HPDE6-E6E7 (cell line): Measurements from ENCODE around the gene TSPAN10.

Experiments
- DNase-seq: peaks from one replicate; pipeline ENCODE4 v3.0.0; 2011; ENCODE audit warnings: missing footprints; ENCODE audit errors: extremely low spot score

Gene TSPAN10

DNA sequence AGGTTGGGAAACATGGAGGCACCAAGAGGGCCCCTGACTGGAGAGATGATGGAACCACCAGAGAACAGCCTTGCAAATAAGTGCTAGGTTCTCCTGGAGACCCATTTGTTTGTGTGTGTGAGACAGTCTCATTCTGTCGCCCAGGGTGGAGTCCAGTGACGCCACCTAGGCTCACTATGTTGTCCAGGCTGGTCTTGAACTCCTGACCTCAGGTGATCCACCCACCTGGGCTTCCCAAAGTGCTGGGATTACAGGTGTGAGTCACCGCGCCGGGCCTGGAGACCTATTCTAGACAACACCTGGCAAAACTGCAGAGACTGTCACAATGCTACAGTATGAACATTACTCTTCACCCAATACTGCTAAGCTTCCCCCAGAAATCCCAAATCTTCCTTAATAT lies 1.6 kb upstream of the TSPAN10 start:
- no peak for DNase-seq

DNA sequence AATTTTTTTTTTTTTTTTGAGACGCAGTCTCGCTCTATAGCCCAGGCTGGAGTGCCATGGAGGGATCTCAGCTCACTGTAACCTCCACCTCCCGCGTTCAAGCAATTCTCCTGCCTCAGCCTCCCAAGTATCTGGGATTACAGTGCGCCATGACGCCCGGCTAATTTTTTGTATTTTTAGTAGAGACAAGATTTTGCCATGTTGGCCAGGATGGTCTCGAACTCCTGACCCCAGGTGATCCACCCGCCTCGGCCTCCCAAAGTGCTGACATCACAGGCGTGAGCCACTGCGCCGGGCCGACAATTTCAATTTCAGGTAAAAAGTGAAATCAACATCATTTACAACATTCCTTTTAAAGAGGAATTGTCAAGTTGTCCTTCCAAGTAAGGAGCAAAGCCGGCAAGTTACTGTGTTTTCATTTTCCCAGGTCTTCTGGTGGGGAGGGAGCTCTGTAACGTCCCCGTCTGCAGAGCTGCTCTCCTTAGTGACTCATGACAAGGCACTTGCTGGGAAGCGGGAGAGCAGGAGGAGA lies 957 bp upstream of the TSPAN10 start:
- peak; percentile 41 for DNase-seq

- no peak for DNase-seq
Measured at GRCh38 chr17:81638683-81639082, 1.7 kb downstream of the TSPAN10 start.

- DNase-seq = no peak
Measured at GRCh38 chr17:81640011-81640410, 3.0 kb downstream of the TSPAN10 start.

DNA sequence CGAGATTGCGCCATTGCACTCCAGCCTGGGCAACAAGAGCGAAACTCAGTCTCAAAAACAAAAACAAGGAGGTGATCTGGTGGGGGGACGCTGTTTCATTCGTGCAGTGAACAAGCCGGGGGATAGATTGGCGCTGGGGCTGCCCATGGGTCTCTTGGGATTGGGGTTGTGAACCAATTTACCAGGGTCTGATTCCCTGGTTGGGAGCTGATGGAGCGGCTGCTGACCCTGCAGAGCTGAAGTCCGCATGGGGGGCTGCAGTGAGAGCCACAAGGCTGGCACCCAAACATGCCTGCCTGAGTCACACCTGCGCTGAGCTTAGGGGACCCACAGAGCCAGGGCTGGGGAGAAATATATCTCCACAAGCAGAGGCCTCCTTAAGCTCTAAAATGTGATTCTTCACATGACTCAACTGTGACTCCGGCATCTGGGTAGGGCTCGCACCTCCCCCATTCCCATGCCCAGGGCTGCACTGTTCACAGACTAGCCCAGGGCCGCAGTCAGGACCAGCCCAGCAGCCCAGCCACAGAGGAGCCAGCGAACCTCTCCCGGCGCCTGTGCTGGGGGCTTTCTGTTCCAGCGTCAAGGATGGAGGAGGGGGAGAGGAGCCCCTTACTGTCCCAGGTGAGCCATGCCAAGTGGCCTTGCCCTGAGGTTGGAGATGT lies 5.0 kb downstream of the TSPAN10 start:
- DNase-seq = peak; percentile 99

GRCh38 chr17:81644496-81644895 lies 7.5 kb downstream of the TSPAN10 start:
- no peak for DNase-seq

DNA sequence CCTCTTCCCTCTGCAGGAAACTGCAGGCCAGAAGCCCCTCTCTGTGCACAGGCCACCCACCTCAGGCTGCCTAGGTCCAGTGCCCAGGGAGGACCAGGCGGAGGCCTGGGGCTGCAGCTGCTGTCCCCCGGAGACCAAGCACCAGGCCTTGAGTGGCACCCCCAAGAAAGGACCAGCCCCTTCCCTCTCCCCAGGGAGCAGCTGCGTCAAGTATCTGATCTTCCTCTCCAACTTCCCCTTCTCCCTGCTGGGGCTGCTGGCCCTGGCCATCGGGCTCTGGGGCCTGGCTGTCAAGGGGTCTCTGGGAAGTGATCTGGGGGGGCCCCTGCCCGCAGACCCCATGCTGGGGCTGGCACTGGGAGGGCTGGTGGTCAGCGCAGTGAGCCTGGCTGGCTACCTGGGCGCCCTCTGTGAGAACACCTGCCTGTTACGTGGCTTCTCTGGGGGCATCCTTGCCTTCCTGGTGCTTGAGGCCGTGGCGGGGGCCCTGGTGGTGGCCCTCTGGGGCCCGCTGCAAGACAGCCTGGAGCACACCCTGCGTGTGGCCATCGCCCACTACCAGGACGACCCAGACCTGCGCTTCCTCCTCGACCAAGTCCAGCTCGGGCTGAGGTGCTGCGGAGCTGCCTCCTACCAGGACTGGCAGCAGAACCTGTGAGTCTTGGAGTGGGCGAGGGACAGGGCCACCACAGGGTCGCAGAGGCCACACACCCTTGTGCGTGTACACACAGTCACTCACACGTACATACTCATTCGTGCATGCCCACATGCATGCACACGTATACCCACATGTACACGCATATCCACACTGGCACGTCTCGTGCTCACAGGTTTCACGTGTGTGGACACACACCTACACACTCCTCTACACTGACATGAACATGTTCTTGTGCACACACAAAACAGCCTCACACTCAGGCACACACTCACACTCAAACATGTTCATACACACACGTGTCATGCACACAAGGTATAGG lies 8.3 kb downstream of the TSPAN10 start:
- DNase-seq = no peak

DNA sequence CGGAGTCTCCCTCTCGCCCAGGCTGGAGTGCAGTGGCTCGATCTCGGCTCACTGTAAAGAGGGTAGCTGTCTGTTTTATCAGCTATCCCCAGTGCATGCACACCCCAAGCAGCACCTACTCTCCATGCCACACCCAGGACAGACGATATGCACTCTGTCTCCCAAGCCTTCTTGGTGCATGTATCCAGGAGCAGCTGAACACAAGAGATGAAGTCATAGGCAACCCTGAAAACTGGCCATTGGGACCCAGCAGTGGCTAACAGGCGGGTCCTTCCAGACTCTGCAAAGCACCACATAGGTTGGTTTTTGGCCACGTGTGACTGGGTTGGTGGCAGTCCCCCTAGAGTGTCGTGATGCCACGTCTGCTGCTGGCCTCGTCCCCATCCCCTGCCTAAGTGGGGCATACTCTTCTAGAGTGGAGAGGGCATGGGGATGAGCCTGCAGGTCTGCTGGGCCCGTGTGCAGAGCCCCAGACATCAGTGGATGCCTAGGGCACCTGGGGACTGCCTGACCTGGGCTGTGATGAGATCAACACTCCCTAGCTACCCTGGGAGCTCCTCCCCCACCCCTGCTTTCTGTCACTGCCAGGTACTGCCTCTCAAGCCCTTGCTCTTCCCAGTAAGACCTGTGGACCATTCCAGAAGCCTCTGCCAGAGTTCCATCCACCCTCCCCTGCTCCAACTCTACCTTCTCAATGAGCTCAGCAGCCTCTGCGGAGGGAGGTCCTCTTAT lies 10.0 kb downstream of the TSPAN10 start:
- DNase-seq = no peak

- DNase-seq = no peak
Measured at GRCh38 chr17:81647640-81648012, 10.6 kb downstream of the TSPAN10 start.

DNA sequence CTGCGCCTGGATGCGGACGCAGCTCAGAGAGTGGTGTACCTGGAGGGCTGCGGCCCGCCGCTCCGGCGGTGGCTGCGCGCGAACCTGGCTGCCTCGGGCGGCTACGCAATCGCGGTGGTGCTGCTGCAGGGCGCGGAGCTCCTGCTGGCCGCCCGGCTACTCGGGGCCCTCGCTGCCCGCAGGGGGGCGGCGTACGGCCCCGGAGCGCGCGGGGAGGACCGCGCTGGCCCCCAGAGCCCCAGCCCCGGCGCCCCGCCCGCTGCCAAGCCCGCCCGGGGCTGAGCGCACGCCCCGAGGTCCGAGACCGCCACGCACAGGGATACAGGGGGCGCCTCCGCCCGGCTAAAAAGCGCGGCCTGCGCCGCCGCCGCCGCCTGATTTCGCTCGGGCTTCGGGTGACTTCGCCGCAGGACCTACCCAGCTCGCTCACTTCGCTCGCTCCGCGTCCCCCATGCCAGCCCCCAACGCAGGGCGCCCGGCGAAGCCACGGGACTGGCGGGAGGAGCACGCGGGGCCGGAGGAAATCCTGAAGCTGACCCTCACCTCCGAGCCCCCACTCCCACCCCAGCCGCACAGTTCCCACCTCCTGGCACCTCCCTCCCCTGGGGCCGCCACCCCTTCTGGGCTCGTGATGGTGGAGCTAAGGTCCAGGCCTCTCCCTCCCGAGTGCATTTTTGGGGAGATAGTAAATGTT lies 11.2 kb downstream of the TSPAN10 start:
- DNase-seq = no peak

DNA sequence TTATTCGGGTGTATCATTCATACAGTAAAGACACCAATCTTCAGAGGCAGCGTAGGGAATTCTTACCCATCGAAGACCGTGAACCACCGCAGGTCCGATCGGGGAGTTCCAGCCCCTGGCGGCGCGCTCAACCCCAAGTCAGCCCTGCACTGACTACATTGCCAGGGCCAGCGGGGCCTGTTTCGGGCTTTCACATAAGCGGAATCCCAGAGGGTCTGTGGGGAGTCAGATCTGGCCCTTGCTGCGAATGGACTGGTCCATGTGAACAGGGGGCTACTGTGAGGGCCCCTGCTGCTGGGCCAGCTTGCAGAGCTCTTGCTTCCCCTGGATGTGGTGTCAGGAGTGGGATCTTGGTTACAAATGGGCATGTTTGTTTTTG lies 11.7 kb downstream of the TSPAN10 start:
- DNase-seq = no peak

GRCh38 chr17:81650951-81651350 lies 14.0 kb downstream of the TSPAN10 start:
- no peak for DNase-seq

DNA sequence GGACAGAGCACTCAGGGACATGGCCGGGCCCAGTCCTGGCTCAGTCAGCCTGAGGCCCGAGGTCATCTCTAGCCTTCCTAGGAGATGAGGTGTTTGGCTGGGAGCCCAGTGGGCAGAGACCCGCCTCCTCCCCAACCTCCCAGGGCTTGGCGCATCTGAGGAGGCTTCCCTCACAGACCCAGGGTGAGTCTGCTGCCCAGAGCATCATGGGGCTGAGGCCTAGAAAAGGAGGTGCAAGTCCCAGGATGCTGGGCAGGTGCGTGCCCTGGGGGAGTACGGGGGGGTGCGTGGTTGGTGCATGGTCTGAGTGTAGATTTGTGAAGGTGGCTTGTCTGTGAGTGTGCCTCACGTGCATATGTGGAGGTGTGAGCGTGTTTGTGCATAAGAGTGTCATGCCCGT lies 14.7 kb downstream of the TSPAN10 start:
- peak; percentile 70 for DNase-seq

- no peak for DNase-seq
Measured at GRCh38 chr17:81652906-81653771, 16.1 kb downstream of the TSPAN10 start.

- no peak for DNase-seq
Measured at GRCh38 chr17:81655378-81656117, 18.6 kb downstream of the TSPAN10 start.

DNA sequence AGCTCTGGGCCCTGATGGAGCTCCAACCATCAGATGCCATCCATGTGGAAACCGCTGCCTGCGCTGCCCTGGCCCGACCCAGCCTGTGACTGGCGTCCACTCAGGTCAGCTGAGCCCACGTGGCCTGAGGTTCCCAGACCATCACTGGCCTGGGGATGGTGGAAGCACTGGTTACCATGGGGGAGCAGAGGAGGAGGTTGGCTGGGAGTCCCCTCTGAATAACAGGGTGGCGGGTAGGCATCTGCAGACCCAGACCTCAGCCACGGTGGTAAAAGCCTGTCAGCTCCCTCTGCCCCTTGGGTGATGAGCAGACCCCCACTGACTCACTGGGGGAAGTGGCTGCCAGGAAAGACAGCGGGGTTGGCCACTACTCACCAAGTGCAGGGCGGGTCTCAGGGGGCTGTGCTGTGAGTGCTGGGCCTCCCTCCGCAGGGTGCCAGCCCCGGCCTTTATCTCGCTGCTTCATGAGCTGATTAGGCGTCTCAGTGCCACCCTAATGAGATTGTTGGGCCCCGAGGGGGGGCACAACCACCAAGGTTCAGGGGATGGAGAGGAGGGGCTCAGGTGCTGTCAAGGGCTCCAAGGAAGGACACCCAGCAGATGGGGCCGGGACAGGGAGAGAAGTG lies 19.2 kb downstream of the TSPAN10 start, which contains the start of gene PDE6G:
Gene PDE6G (minus strand): TSS at position 425 of the 626 bp plus-strand sequence. CDS start 3,237 bp downstream, outside the sequence.
- DNase-seq = no peak

GRCh38 chr17:81656835-81657234 lies 19.8 kb downstream of the TSPAN10 start:
- DNase-seq = no peak

- no peak for DNase-seq
Measured at GRCh38 chr17:81659038-81659437, 22.0 kb downstream of the TSPAN10 start.

GRCh38 chr17:81660441-81660840 lies 23.4 kb downstream of the TSPAN10 start:
- DNase-seq = no peak
